Muscle of arm (tissue), 12 donors: ENCODE data around the gene CIDEC. TPM values are rescaled to one million over a fixed set of nuclear protein-coding genes. Genes with fewer than 3 reads are reported as not detected.
A peak's percentile ranks its signal among the peaks of the same experiment; 100 is the strongest.
"Not testable (repeated sequence)": the region's sequence is repeated elsewhere in the genome, so short reads cannot be mapped to it uniquely, and the experiment has no call there.

ENCODE experiments used
- DNase-seq: peaks from one replicate; pipeline ENCODE4 v3.0.0-alpha.2; 2013
- polyA plus RNA-seq, 12 donors: library from polyadenylated mRNA; unstranded; fragments of 120-200 nt; gene quantifications; one replicate each; pipeline ENCODE4 v1.2.1, GENCODE V29; 2013; ENCODE audit not compliant: insufficient read length in 12 of 12

The CIDEC gene
- polyA plus RNA-seq, 12 donors, result 0.30 to 0.77 (median 0.46) TPM; not detected in 3

- DNase-seq, result no peak
Measured at GRCh38 chr3:9878700-9879099, 1.4 kb downstream of the CIDEC start.

- DNase-seq, result no peak
Measured at GRCh38 chr3:9876991-9877390, 3.1 kb downstream of the CIDEC start.

- not testable (repeated sequence) for DNase-seq
Measured at GRCh38 chr3:9876255-9876654, 3.8 kb downstream of the CIDEC start.

- DNase-seq, result no peak
Measured at GRCh38 chr3:9875448-9875847, 4.6 kb downstream of the CIDEC start.

GRCh38 chr3:9872067-9872466, 8.0 kb downstream of the CIDEC start:
- not testable (repeated sequence) for DNase-seq

DNA sequence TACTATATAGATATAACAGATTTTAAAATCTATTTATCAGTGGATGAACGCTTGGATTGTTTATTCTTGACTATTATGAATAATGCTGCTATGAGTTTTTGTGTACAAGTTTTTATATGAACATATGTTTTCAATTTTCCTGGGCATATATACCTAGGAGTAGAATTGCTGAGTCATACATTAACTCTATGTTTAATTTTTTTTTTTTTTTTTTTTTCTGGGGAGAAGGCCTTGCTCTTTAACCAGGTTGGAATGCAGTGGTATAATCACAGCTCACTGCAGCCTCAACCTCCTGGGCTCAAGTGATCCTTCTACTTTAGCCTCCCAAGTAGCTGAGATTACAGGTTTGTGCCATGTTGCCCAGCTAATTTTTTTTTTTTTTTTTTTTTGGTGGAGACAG, 9.1 kb downstream of the CIDEC start:
- DNase-seq, result no peak

DNA sequence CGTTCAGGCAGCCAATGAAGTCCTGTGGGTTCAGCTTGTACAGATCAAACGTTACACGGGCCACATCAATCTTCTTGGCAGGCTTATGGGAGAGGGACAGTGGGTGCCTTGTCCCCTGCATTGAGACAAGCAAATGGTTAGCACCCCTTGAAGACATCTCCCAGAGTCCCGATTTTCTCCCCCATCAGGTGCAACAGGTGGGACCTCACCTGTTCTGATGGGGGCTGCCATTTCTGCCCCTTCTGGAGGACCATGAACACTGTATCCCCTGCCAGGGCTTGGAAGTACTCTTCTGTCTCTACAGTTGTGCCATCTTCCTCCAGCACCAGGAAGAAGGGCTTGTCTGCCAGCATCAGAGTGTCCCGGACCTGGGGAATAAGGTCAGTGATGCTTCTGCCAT, 10.1 kb downstream of the CIDEC start:
- no peak for DNase-seq

GRCh38 chr3:9867106-9867505, 12.9 kb downstream of the CIDEC start:
- DNase-seq, result no peak

GRCh38 chr3:9866639-9867038, 13.4 kb downstream of the CIDEC start:
- DNase-seq, result no peak

DNA sequence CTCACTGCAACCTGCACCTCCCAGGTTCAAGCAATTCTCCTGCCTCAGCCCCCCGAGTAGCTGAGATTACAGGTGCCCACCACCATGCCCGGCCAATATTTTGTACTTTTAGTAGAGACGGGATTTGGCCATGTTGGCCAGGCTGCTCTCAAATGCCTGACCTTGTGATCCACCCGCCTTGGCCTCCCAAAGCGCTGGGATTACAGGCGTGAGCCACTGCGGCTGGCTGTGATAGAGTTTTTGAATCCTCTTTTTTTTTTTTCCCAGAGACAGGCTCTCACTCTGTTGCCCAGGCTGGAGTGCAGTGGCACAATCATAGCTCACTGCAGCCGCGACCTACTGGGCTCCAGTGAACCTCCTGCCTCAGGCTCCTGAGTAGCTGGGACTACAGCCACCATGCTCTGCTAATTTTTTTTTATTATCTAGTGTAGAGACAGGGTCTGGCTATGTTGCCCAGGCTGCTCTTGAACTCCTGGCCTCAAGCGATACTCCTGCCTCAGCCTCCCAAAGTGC, 14.9 kb downstream of the CIDEC start:
- not testable (repeated sequence) for DNase-seq

DNA sequence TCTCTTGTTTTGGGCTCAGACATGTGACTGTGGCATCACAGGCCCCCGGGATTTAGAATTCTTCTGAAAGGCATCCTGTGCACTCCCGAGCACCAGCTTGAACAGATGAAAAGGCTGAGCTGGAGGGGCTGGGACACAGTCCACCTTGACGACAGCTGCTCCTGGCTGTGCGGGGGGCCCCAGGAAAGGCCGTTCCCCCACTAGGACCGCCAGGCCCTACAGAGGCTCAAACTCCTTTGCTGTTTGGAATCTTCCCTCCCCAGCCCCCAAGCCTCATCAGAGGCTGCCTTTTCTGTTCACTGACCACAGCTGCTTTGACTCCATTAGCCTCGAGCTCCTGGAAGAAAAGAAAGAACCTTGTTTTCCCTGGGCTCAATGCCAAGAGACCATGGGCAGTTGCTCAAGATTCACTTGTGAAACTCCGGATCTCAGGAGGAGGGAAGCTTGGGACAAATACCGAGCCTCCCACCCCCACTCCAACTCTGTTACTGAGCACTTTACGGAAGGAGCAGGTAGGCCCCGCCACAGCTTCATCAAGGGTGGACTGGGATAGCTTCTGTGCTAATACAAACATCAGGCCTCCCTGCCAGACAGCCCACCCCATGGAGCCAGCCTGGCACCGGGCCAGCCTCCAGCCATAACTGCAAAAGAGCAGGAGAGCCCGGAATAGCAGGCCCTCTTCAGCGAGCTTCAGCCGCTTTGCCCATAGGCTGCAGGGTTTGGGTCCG, 15.7 kb downstream of the CIDEC start:
- peak; percentile 70 for DNase-seq

- DNase-seq, result no peak
Measured at GRCh38 chr3:9863058-9863772, 16.8 kb downstream of the CIDEC start.

GRCh38 chr3:9862391-9863057, 17.5 kb downstream of the CIDEC start:
- peak; percentile 38 for DNase-seq

DNA sequence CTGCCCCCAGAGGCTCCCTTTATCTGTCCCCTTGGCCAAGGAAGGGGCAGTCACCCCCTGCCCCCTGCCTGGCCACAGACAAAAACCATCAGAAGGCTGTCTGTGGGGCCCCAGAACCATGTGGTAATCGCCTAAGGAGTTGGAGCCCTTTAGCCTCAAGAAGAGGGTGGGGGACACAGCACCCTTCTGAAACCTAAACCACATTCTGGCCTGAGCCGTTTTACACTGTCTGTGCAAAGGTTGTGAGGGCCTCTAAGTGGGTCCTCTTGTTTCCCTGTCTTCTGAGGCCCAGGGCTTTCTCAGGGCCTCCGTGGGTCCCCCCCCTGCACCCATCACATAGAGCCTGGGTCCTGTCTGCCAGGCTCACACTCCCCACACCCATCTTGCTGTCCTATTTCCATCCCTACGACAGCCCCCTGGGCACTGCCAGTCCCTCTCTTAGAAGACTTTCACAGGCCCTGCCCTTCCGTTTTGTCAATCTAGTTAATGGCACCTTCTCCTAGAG, 18.4 kb downstream of the CIDEC start:
- DNase-seq, result no peak

DNA sequence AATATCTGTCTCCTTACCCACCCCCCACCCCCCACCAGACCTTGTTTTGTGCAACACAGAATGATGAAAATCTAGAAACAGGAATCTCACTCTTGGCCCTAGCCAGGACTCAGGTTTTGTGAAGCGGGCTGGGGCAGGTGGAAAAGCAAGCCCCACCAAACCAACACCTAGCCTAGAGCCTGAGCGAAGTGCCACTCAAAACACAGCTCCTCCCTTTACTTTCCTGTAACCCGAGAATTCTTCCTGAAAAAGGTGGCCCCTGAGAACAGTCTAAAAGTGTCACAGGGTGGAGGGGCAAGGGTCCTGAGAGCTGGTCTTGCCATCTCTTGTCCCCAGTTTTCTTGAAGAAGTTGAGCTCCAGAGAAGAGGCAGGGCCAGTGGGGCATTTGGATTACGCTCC, 18.9 kb downstream of the CIDEC start:
- no peak for DNase-seq

DNA sequence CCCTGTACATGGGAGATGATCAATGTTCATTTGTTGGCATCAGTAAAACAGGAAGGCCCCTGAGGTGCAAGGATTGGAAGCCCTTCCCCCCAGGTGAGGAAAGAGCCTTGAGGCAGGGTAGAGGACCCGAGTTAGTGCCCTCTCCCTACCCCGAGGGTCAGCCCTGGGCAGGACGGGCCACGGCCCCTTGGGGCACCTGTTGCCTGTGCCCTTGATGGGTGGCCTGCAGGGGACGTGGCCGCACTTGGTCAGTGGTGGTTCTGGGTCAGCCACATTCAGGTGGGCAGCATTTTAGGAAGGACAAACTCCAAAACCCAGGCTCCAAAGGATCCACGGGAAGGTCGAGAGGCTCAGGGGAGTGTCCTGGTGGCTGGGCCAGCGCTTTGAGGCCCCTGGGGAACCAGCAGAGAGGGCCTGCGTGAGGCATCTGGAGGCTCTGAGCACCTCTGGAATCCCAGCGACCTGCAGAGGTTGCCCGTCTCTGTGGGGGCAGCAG, 20.5 kb downstream of the CIDEC start:
- DNase-seq, result no peak

GRCh38 chr3:9855594-9855993, 24.5 kb downstream of the CIDEC start:
- DNase-seq, result no peak

- not testable (repeated sequence) for DNase-seq
Measured at GRCh38 chr3:9854291-9854940, 25.6 kb downstream of the CIDEC start.

GRCh38 chr3:9852528-9852927, 27.5 kb downstream of the CIDEC start:
- no peak for DNase-seq

DNA sequence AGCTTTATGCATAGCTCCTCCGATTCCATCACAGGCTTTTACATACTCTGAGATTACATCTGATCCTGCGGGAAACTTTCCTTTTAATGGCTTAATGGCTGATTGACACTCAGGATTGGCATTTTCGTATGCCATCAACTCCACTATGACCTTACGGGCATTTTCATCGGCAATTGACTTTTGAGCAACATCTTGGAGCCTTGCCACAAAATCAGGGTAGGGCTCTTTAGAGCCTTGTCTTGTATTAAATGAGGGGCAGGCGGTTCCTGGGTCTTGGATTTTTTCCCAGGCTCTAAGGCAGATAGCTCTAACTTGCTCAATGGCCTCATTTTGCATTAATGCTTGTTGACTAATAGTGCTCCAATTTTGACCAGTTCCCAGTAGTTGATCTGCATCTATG, 28.1 kb downstream of the CIDEC start:
- DNase-seq, result not testable (repeated sequence)

GRCh38 chr3:9851383-9851782, 28.7 kb downstream of the CIDEC start:
- not testable (repeated sequence) for DNase-seq

GRCh38 chr3:9848860-9849259, 31.2 kb downstream of the CIDEC start:
- DNase-seq, result peak; percentile 17
